C1 segment of cervical spinal cord (tissue), 14 donors: ENCODE results near the gene LIMS4.
"Not testable (repeated sequence)": the region's sequence is repeated elsewhere in the genome, so short reads cannot be mapped to it uniquely, and the experiment has no call there.

Experiments
- DNase-seq, 14 donors: peaks; one replicate each; lab custom pipeline; 2025; lab: John Stamatoyannopoulos, UW

LIMS4 gene

GRCh38 chr2:110472171-110473058, at the start of gene LIMS4:
LIMS4 (minus strand) TSS chr2:110472816; CDS start chr2:110472778, 38 bp downstream.
- DNase-seq = not testable (repeated sequence)

- not testable (repeated sequence) for DNase-seq
Measured at GRCh38 chr2:110499755-110500377, 27.2 kb upstream of the LIMS4 start.

GRCh38 chr2:110496027-110496426, 23.4 kb upstream of the LIMS4 start:
- DNase-seq = not testable (repeated sequence)

- not testable (repeated sequence) for DNase-seq
Measured at GRCh38 chr2:110494488-110494887, 21.9 kb upstream of the LIMS4 start.

- DNase-seq = not testable (repeated sequence)
Measured at GRCh38 chr2:110488991-110489390, 16.4 kb upstream of the LIMS4 start.

- DNase-seq = not testable (repeated sequence)
Measured at GRCh38 chr2:110482697-110483096, 10.1 kb upstream of the LIMS4 start.

GRCh38 chr2:110481200-110481599, 8.6 kb upstream of the LIMS4 start:
- not testable (repeated sequence) for DNase-seq

GRCh38 chr2:110480084-110480483, 7.5 kb upstream of the LIMS4 start:
- not testable (repeated sequence) for DNase-seq

- DNase-seq = not testable (repeated sequence)
Measured at GRCh38 chr2:110477370-110477769, 4.8 kb upstream of the LIMS4 start.

- DNase-seq = not testable (repeated sequence)
Measured at GRCh38 chr2:110476952-110477351, 4.3 kb upstream of the LIMS4 start.

GRCh38 chr2:110475627-110476359, 3.2 kb upstream of the LIMS4 start:
- DNase-seq = not testable (repeated sequence)

GRCh38 chr2:110474898-110475297, 2.3 kb upstream of the LIMS4 start:
- not testable (repeated sequence) for DNase-seq

- not testable (repeated sequence) for DNase-seq
Measured at GRCh38 chr2:110473059-110473358, 393 bp upstream of the LIMS4 start.

GRCh38 chr2:110468921-110469320, 3.7 kb downstream of the LIMS4 start:
- not testable (repeated sequence) for DNase-seq

GRCh38 chr2:110465312-110465711, 7.3 kb downstream of the LIMS4 start:
- not testable (repeated sequence) for DNase-seq

- DNase-seq = not testable (repeated sequence)
Measured at GRCh38 chr2:110462458-110462857, 10.2 kb downstream of the LIMS4 start.

GRCh38 chr2:110460318-110460717, 12.3 kb downstream of the LIMS4 start:
- DNase-seq = not testable (repeated sequence)

- DNase-seq = not testable (repeated sequence)
Measured at GRCh38 chr2:110457214-110457590, 15.4 kb downstream of the LIMS4 start.

GRCh38 chr2:110456291-110457213, 16.1 kb downstream of the LIMS4 start:
- DNase-seq = not testable (repeated sequence)

- DNase-seq = not testable (repeated sequence)
Measured at GRCh38 chr2:110455080-110455670, 17.4 kb downstream of the LIMS4 start.

- DNase-seq = not testable (repeated sequence)
Measured at GRCh38 chr2:110450951-110451350, 21.7 kb downstream of the LIMS4 start.
